Forelimb muscle (tissue), 1 donor: Measurements from ENCODE around the gene LYST. TPM values are rescaled to one million over a fixed set of nuclear protein-coding genes. Genes with fewer than 3 reads are reported as not detected.
"Not testable (repeated sequence)": the region's sequence is repeated elsewhere in the genome, so short reads cannot be mapped to it uniquely, and the experiment has no call there.

Experiments used
- DNase-seq: peaks from one replicate; pipeline ENCODE4 v3.0.0-alpha.2; 2013; ENCODE audit warnings: low read depth
- polyA plus RNA-seq: library from polyadenylated mRNA; unstranded; fragments of 120-200 nt; gene quantifications from one replicate; pipeline ENCODE4 v1.2.1, GENCODE V29; 2013; ENCODE audit not compliant: insufficient read length

The LYST gene
- polyA plus RNA-seq, 1 donor, result 5.3 TPM

- no peak for DNase-seq
Observed at GRCh38 chr1:235657269-235657668, 209.4 kb downstream of the LYST start.

- no peak for DNase-seq
Observed at GRCh38 chr1:235652364-235652763, 214.3 kb downstream of the LYST start.

GRCh38 chr1:235651170-235651806 is 215.4 kb downstream of the LYST start:
- DNase-seq, result no peak

- DNase-seq, result no peak
Observed at GRCh38 chr1:235650341-235651169, 216.2 kb downstream of the LYST start.

GRCh38 chr1:235649368-235650163 is 217.1 kb downstream of the LYST start, which contains the start of gene GNG4:
GNG4 (minus strand) TSS chr1:235649784; CDS start chr1:235583838, 65,946 bp downstream.
- no peak for DNase-seq

GRCh38 chr1:235648954-235649367 is 217.7 kb downstream of the LYST start:
- DNase-seq, result no peak

- no peak for DNase-seq
Observed at GRCh38 chr1:235648407-235648907, 218.2 kb downstream of the LYST start.

GRCh38 chr1:235647537-235647936 is 219.2 kb downstream of the LYST start:
- not testable (repeated sequence) for DNase-seq

GRCh38 chr1:235646463-235646862 is 220.2 kb downstream of the LYST start:
- DNase-seq, result no peak

- DNase-seq, result no peak
Observed at GRCh38 chr1:235644693-235645305, 221.9 kb downstream of the LYST start.

GRCh38 chr1:235643837-235644692 is 222.6 kb downstream of the LYST start:
- no peak for DNase-seq

- DNase-seq, result no peak
Observed at GRCh38 chr1:235642943-235643371, 223.7 kb downstream of the LYST start.

GRCh38 chr1:235642011-235642942 is 224.4 kb downstream of the LYST start:
- DNase-seq, result no peak

- DNase-seq, result no peak
Observed at GRCh38 chr1:235640580-235640979, 226.1 kb downstream of the LYST start.

- DNase-seq, result no peak
Observed at GRCh38 chr1:235639226-235640205, 227.2 kb downstream of the LYST start.

GRCh38 chr1:235638612-235639011 is 228.1 kb downstream of the LYST start:
- DNase-seq, result not testable (repeated sequence)

- DNase-seq, result no peak
Observed at GRCh38 chr1:235637756-235638534, 228.8 kb downstream of the LYST start.
